Activated gamma-delta T cell treated with anti-CD3 and anti-CD28 coated beads, Interleukin-2, amount 50 U/mL, for 16 hours (primary cell): ENCODE measurements around the gene NUBP2.
"Not testable (repeated sequence)": the region's sequence is repeated elsewhere in the genome, so short reads cannot be mapped to it uniquely, and the experiment has no call there.

ENCODE experiments used
- DNase-seq: peaks from one replicate; pipeline ENCODE4 v3.0.0-alpha.2; 2020; ENCODE audit warnings: low read depth

The NUBP2 gene

DNA sequence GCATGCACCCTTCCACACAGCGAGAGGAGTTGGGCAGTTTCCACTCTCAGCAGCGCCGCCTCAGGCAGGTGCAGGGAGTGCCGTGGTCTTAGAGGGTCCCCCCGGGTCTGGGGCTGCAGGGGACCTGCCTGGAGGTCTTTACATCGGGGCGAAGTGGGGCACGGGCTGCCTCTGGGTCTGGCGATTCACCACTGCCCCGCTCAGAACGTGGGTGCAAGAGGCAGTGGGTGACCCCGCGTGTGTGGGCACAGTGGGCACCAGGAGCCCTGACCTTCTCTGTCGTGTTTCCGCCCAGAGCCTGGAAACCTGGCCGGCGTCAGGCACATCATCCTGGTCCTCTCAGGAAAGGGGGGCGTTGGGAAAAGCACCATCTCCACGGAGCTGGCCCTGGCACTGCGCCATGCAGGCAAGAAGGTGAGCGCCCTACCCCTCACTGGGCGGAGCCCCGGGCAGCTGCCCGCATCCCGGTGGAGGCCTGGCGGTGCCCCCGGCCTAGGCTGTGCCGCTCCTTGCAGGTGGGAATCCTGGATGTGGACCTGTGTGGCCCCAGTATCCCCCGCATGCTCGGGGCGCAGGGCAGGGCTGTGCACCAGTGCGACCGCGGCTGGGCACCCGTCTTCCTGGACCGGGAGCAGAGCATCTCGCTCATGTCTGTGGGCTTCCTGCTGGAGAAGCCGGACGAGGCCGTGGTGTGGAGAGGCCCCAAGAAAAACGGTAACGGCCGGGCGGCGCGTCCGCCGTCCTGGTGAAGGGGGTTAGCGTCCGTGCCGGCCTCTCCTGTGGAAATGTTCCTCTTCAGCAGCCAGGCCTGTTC lies 3.7 kb downstream of the NUBP2 start:
- no peak for DNase-seq

DNA sequence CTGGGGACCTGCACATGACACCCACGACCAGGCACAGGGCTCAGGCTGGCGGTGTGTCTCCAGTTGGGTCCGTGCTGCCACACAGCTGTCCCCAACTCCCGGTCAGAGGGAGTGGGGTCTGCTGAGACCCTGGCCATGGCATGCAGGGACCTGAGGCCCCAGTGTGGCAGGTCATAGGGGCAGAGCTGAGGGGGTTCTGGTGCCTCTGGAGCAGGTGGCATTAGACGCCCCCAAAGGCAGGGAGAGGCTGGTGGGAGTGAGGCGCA lies 4.2 kb downstream of the NUBP2 start:
- DNase-seq = no peak

DNA sequence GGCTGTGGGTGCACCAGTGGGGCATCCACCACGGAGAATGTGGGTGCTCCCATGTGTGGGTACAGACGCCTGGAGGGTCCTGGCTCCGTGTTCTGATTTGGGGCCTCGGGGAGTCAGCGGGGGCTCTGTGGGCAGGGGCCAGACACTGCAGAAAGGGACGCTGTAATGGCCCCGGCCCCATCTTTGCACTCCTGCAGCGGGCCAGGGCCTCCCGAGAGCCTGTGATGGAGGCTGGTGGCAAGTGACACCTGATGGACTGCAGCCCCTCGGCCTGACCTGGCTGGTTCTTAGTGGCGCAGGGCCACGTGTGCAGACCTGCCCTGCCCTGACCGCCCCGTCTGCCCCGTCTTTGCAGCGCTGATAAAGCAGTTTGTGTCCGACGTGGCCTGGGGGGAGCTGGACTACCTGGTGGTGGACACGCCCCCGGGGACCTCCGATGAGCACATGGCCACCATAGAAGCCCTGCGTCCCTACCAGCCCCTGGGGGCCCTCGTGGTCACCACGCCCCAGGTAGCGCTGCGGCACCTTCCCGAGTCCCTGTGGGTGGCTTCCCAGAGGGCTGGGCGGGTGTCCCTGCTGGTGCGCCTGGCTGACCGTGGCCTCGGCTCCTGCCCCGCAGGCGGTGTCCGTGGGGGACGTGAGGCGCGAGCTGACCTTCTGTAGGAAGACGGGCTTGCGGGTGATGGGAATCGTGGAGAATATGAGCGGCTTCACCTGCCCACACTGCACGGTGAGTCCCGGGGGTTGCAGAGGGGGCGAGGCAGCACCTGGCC lies 4.7 kb downstream of the NUBP2 start:
- no peak for DNase-seq

DNA sequence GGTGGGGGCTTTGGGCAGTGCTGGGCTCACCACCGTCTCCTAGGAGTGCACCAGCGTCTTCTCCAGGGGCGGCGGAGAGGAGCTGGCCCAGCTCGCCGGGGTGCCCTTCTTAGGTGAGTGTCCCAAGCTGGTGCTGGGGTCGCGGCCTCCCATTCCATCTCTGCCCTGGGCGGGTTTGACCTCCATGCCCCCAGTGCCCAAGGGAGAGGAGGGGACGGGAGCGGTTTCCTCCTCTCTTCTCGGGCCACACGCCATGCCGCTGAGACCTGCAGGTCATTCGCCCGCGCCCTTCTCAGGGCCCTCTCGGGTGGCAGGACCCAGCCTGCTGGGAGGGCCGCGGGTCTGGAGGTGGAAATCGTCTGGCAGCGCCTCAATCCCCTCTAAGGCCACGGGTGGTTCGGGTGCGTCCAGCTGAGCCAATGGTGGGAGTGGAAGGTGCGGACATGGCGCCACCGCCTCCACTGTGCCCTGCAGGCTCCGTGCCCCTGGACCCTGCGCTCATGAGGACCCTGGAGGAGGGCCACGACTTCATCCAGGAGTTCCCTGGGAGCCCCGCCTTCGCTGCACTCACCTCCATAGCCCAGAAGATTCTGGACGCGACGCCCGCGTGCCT lies 5.4 kb downstream of the NUBP2 start:
- DNase-seq = no peak

DNA sequence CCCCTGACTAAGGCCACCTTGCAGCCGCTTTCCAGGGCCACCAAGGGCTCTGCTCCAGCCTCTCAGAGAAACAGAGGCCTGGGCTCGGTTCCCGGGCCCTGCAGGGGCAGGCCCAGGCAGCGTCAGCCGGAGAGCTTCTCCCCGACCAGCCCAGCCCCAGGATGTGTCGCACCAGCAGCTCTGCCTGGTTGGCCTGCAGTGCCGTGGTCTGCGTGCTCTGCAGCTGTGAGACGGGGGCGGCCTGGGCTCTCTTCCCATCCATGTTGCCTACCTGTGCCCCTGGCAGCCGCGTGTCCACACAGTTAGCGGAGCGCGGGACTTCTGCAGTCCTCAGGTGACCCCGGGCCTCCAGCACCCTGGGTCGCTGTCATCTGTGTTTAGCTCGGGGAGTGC lies 5.9 kb downstream of the NUBP2 start:
- DNase-seq = no peak

DNA sequence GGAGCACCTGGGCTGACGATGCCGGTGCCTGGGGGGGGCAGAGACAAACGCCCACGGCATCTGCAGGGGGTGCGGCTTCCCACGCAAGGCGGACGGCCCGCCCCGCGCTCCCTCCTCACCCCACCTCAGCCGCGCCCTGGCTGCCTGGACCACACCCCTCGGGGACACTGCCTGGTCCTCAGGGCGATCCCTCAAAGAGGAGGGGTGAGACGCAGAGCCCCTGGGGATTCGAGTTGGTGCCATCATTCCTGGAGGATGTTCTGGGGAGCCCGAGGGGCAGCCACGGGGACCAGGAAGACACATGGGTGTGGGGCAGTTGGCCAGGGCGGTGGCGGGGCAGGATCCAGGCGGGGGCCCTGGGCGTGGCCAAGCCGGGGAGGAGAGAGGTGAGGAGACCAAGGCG lies 6.9 kb downstream of the NUBP2 start:
- DNase-seq = no peak

DNA sequence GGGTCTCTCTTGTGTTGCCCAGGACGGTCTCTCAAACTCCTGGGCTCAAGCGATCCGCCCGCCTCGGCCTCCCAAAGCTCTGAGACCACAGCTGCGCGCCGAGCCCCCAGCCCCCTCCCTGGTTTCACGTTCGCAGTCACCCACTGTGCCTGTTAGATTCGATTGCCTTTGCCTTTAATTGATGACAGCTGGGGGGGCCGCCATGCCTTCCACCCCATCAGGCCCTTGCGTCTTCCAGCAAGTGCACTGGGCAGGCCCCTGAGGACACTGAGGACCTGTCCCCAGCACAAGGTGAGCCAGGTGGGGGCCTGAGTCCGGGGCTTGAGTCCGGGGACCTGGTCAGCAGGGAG lies 7.5 kb downstream of the NUBP2 start:
- no peak for DNase-seq

DNA sequence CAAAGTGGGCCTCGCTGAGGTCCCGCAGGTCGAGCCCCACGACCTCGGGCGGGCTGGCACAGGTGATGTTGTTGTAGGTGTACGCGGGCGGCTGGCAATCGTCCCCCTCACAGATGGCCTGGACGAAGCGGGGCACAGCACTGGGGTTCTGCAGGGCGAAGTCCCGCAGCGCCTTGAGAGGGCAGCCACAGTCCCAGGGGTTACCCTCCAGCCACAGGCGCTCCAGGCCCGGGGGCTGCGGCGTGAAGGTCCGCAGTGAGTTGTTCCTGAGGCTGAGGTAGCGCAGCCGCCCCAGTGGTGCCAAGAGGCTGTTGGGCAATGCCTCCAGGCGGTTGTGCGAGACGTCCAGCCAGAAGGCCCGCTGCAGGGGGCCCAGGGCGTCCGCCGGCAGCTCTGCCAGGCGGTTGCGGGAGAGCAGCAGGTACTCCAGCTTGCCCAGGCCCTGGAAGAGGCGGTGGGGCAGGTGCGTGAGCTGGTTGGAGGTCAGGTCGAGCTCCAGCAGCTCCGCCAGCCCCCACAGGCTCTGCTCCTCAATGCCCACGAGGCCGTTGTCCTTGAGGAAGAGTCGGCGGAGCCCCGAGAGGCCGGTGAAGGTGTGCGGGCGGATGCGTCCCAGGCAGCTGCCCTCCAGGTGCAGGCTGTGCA lies 8.0 kb downstream of the NUBP2 start:
- no peak for DNase-seq

DNA sequence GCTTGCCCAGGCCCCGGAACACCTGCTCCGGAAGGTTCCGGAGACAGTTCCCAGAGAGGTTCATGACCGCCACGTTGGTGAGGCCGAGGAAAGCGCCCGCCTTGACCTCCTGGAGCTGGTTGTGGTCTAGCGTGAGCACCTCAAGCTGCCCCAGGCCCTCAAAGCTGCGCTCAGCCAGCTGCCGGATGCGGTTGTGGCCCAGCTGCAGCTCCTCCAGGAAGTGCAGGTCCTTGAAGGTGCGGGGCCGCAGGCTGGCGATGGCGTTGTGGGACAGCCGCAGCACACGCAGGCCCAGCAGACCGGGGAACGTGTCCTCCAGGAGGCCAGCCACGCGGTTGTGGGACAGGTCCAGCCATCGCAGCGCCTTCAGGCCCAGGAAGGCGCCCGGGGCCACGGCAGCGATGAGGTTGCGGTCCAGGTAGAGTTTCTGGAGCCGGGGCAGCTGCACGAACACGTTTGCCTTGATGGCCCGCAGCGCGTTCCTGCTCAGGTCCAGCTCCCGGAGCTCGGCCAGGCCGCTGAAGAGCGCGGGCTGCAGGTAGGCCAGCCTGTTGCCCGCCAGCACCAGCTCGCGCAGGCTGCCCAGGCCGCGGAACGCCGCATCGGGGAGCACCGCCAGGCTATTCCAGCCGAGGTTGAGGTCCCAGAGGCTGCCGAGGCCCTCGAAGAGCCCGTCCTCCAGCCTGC lies 8.6 kb downstream of the NUBP2 start:
- no peak for DNase-seq

DNA sequence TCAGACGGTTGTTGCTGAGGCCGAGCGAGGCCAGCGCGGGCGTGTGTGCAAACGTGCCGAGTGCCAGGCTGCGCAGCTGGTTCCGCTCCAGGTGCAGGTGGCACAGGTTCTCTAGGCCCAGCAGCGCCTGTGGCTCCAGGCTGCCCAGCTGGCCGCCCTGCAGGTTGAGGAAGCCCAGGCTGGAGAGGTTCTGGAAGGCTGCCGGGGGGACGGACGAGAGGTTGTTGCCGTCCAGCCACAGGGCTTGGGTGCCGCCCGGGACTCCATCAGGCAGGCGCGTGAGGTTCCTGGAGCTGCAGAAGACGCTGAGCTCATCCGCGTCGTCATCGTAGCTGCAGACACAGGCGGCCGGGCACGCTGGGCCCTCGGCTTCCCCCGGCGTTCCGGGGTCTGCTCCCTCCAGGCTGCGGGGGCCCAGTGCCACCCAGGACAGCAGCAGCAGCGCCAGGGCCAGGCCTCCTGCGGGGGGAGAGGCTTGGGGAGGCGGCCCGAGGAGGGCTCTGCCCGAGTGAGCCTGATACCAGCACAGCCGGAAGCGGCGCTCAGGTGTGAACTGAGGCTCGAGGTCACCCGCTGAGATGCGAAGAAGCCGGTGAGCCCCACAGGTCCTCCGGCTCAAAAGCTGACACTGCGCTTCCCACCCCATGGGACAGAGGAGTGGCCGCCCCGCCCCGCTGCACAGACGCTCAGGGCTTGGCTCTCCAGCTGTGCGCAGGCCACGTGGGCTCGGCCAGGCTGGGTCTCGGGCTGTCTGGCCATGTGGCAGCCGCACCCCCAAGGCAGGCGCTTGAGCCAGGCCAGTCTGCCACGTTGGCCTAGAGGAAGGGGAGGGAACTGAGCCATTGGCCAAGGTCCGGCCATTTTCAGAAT lies 9.4 kb downstream of the NUBP2 start:
- no peak for DNase-seq

DNA sequence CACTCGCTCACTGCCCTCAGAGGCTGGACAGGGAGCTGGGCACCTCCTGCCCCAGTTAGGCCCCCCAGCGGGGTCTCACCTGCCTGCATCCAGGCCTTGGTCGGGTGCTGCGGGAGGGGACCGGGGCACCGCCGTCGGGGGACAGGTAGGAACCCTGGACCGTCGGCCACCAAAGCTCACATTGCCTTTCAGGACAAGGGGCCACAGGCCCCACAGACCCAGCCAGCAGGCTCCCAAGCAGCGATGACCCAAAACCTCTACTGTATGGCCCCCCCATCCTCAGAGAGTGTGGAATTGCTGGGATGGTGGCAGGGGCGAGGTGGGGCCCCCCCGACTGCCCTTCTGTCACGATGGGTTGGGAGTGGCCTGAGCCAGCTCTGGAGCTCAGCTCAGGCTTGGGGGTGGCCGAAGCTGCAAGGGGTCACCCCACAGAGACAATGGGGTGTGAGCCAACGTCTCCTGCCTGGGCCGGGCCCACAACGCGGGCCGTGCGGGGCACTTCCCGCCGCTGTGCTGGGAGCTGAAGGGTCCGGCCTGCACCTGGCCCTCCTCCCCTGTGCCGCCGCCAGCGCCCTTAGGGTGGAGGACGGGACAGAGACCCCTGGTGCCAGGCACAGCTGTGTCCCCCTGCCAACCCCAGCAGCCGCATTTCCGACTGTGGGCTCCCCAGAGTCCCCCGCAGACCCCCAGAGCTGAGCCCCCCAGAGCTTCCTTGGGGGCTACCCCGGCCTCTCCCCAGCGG lies 10.2 kb downstream of the NUBP2 start:
- no peak for DNase-seq

DNA sequence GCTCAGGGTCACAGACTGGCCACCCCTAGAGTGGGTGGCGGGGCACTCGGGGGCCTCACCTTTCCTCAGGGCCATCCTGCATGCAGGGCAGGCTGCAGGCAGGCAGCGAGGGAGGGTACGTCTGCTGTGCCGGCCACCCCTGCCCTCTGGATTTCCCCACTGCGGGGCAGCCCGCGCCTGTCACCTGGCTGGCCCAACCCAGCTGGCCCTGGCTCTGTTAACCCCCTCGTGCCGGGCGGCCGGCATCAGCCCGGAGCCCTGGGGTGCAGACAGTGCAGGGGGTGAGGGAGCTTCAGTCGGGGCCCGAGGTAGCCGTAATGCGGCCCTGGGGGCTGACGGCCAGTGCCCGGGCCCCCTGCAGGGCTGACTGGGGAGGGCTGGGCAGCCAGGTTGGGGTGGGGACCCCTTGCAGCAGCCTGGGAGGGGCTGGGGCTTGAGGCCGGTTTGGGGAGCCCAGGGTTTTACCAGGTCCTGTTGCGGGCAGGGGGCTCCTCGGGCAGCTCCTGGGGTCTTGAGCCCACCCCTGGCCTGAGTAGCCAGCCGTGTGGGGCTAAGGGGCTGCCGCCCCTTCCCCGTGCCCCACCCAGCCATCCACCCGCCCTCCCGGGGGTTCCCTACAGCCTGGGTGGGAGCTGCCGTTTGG lies 10.9 kb downstream of the NUBP2 start, which contains the start of gene IGFALS:
Gene IGFALS (minus strand): TSS at position 128 of the 643 bp plus-strand sequence. CDS start 53 bp downstream, at position 75.
- DNase-seq = no peak

DNA sequence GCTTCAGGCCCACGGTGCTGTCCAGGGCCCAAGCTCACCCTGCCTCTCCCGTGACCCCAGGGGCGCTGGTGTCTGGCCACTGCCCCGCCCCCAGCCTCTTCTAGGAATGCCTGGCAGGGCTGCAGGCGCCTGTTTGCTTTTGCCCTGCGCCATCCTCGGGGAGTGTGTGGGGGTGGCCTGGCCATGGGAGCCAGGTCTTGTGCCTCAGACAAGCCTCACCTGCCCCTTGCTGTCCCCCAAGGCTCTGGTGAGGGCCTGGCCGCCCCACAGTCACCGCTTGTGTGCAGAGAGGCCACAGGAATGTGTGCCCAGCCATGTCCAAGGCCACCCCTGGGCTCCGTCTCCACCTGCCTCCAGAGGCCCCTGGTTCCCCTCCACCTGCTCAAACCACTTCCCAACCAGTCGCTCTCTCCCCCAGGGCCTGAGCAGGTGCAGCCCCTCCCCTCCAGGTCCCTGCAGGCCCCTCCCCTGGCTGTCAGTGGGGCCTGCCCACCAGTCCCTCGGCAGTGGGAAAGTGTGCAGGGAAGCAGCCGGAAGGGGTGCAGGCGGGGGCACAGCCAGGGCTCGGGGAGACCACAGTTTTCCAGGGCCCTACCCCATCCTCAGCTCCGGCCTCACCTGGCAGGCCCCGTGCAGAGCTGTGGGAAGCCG lies 11.6 kb downstream of the NUBP2 start:
- DNase-seq = no peak

DNA sequence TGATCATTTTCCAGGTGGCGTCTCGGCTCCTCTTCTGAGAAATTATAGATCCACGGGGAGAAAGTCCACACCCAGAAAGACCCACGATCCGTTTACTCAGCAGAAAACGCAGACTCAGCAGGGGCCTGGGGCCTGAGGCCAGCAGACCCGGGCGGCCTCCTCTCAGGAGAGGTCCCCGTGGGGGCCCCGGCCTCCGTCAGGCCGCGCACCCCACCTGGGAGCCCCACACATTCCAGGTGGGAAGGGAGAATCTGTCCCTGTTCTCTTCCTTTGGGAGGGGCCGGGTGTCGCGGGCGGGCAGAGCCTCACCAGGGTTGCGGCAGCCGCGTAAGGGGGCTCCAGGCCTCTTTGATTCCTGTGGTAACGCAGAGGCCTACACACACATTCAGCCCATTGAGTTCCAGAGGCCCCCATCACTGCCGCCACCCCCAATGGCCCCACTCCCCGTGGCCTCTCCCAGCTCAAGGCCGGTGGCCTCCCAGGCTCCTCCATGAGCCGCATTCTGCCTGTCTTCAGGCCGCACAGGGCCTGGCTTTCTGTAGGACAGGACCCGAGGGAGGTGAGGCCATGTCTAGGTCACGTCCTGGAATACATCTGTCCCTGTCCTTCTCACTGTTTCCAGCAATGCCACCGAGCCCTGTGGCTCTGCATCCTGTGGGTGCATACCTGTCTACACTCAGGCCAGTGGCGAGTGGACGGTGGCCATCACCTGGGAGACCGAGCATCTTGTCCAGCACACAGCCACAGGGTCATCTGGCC lies 12.3 kb downstream of the NUBP2 start:
- no peak for DNase-seq

DNA sequence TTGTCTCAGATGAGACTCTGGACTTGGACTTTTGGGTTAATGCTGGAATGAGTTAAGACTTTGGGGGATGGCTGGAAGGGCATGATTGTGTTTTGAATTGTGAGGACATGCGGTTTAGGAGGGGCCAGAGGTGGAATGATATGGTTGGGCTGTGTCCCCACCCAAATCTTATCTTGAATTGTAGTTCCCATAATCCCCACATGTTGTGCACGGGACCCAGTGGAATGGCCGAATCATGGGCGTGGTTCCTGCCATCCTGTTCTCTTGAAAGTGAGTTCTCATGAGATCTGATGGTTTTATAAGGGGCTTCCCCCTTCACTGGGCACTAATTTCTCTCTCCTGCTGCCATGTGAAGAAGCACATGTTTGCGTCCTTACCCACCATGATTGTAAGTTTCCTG lies 16.5 kb downstream of the NUBP2 start:
- not testable (repeated sequence) for DNase-seq

DNA sequence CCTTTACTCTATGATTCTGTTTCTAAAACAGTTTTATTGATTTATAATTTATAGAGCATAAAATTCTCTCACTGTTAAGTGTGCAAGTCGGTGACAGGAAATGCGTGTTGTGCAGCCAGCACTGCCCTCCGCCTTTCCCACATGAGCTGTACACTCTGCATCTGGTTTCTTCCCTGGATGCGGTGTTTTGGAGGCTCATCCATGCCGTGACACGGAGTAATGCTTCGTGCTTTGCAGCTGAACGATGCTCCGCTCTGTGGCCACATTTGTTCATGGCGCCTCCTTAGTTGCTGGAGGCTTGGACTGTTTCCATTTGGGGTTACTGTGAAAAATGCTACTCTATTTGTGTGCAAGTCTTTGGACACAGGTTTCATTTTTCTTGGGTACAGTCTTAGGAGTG lies 17.9 kb downstream of the NUBP2 start:
- DNase-seq = no peak

DNA sequence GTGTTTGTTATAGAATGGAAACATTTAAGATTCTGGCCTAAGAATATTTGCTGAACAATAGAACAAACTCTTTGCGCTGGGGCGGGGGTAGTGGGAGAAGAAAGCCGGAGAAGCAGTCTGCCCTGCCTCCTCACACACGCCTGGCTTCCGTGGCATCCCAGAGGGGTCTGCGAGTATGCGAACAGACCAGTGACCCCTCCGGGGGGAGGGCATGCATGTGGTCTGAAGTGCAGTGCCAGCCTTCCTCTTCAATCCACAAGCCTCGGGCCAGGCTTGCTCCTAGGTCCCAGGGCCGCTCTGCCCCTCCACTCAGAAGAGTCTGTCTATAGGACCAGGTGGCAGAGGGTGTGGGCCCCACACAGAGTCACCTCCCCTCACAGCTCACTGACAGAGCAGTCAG lies 24.9 kb downstream of the NUBP2 start:
- no peak for DNase-seq

DNA sequence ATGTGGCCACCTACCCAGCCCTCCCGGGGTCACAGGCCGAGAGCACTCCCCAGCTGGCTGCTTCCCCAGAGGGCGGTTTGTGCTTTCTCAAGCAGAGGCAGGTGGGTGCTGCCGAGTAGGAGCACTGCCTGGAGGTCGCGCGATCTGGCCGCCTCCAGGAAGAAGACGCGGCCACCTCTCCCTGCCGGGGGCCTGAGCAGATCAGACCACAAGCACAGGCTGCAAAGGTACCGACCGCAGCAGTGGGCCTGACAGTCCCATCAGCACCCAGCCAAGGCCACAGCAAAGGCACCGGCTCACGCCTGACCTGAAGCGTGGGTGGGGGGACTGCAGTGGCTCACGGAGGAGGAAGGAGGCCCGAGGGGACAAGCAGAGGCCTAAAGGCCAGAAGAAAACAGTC lies 25.9 kb downstream of the NUBP2 start:
- DNase-seq = no peak

DNA sequence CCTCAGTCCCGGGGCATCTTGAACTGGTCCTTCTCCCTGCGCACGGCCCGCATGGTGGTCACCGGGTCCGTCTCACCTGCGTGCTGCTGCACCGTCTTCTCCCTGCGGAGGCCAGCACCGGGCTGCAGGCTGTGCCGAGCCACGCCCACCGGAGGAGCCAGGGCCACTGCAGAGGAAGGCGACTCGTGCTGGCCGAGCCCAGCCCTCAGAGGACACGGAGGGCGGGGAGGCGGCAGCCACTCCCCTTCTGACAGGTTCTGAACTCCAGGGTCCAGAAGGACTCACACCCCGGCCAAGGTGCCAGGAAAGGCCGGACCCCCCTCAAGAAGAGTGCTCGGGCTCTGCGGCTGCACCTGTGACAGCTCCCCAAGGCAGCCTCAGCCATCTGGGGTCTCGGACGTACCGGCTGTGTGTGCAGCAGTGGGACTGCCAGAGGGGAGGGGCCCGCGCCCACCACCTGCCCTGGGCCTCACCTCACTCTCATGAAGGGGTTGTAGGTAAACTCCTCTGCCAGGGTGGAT lies 26.6 kb downstream of the NUBP2 start:
- no peak for DNase-seq
